GM12892 (cell line): ENCODE measurements around the gene FBXW5.

Experiments used
- DNase-seq: peaks from one replicate; pipeline ENCODE4 v3.0.0; 2011; ENCODE audit not compliant: insufficient read length
- FAIRE-seq: peaks from 2 replicates; lab custom pipeline; 2011; peaks lifted over from hg19 to GRCh38; lab: Jason Lieb, UNC
- POLR2A ChIP-seq: IDR thresholded peaks from 2 replicates; pipeline ENCODE4 v1.6.1; 2011; ENCODE audit warnings: low read depth, low read length, control low read depth
- POLR2AphosphoS5 ChIP-seq: IDR thresholded peaks from 2 replicates; pipeline ENCODE4 v1.6.1; 2011; ENCODE audit warnings: low read depth, low read length, control low read depth
- TAF1 ChIP-seq: IDR thresholded peaks from 2 replicates; pipeline ENCODE4 v1.6.1; 2011; ENCODE audit warnings: low read depth, mild to moderate bottlenecking, control low read depth, low read length, borderline replicate concordance

Gene FBXW5

GRCh38 chr9:136982232-136983051 is 37.9 kb upstream of the FBXW5 start, which contains the start of gene LCNL1:
Gene LCNL1 (plus strand): TSS chr9:136982993. CDS start chr9:136983587, 594 bp downstream.
- no peak for FAIRE-seq
- no peak for TF ChIP-seq TAF1
- no peak for TF ChIP-seq POLR2AphosphoS5
- TF ChIP-seq POLR2A: no peak
- no peak for DNase-seq

GRCh38 chr9:136981588-136982231 is 37.2 kb upstream of the FBXW5 start:
- DNase-seq: no peak
- FAIRE-seq: no peak
- TF ChIP-seq POLR2AphosphoS5: no peak
- TF ChIP-seq POLR2A: no peak
- TF ChIP-seq TAF1: no peak

GRCh38 chr9:136980669-136981478 is 36.3 kb upstream of the FBXW5 start:
- TF ChIP-seq POLR2A (no peak), POLR2AphosphoS5 (no peak), TAF1 (no peak)
- DNase-seq (no peak), FAIRE-seq (no peak)

- FAIRE-seq (no peak), DNase-seq (no peak)
- TF ChIP-seq TAF1: no peak
- TF ChIP-seq POLR2AphosphoS5: no peak
- no peak for TF ChIP-seq POLR2A
These were observed 35.4 kb upstream of the FBXW5 start for GRCh38 chr9:136979769-136980587.

GRCh38 chr9:136978865-136979544 is 34.5 kb upstream of the FBXW5 start:
- TF ChIP-seq TAF1: no peak
- no peak for TF ChIP-seq POLR2A
- TF ChIP-seq POLR2AphosphoS5: no peak
- FAIRE-seq: no peak
- DNase-seq: no peak

- no peak for FAIRE-seq
- no peak for TF ChIP-seq POLR2AphosphoS5
- TF ChIP-seq POLR2A: no peak
- no peak for TF ChIP-seq TAF1
- DNase-seq: peak; percentile 82
These were observed 33.7 kb upstream of the FBXW5 start for GRCh38 chr9:136978073-136978864.

- FAIRE-seq (no peak), DNase-seq (no peak)
- TF ChIP-seq POLR2A (no peak), POLR2AphosphoS5 (no peak), TAF1 (no peak)
These were observed 33.1 kb upstream of the FBXW5 start for GRCh38 chr9:136977649-136978072.

- no peak for TF ChIP-seq POLR2A
- no peak for TF ChIP-seq TAF1
- TF ChIP-seq POLR2AphosphoS5: no peak
- DNase-seq (no peak), FAIRE-seq (no peak)
These were observed 32.7 kb upstream of the FBXW5 start, which contains the start of gene PTGDS for GRCh38 chr9:136977223-136977622. Gene PTGDS (plus strand): TSS chr9:136977504. CDS start chr9:136977579, 75 bp downstream.

- no peak for TF ChIP-seq TAF1
- DNase-seq: no peak
- FAIRE-seq: no peak
These were observed 31.1 kb upstream of the FBXW5 start for GRCh38 chr9:136975644-136976043.

GRCh38 chr9:136974817-136975535 is 30.4 kb upstream of the FBXW5 start:
- no peak for FAIRE-seq

More at GRCh38 chr9:136974817-136975535, 30.4 kb upstream of the FBXW5 start:
- TF ChIP-seq POLR2A (no peak), TAF1 (no peak), POLR2AphosphoS5 (no peak)
- no peak for DNase-seq
